Lower lobe of right lung (tissue), 2 donors: ENCODE measurements around the gene CHRNB1. TPM values are rescaled to one million over a fixed set of nuclear protein-coding genes. Genes with fewer than 3 reads are reported as not detected.

Experiments
- ATAC-seq, 2 donors: fragments of 200-7000 bp; cut with Tn5 transposase; one replicate each; pipeline ENCODE4 v1.9.1; 2020 to 2022; ENCODE audit warnings: mild to moderate bottlenecking in 2 of 2, moderate library complexity in 2 of 2
- DNase-seq: peaks from one replicate; pipeline ENCODE4 v3.0.0-alpha.2; 2020
- H3K27ac ChIP-seq: fragments of 200-600 bp; one replicate; pipeline ENCODE4 v1.8.0; 2022
- H3K27me3 ChIP-seq: fragments of 200-600 bp; one replicate; pipeline ENCODE4 v1.8.0; 2022; ENCODE audit warnings: low read depth
- H3K36me3 ChIP-seq: fragments of 200-600 bp; one replicate; pipeline ENCODE4 v1.8.0; 2022; ENCODE audit warnings: mild to moderate bottlenecking
- H3K4me1 ChIP-seq: fragments of 200-600 bp; one replicate; pipeline ENCODE4 v1.8.0; 2022
- H3K4me3 ChIP-seq: fragments of 200-600 bp; one replicate; pipeline ENCODE4 v1.8.0; 2022; ENCODE audit warnings: mild to moderate bottlenecking
- H3K9me3 ChIP-seq: fragments of 200-600 bp; one replicate; pipeline ENCODE4 v1.8.0; 2022
- CTCF ChIP-seq: fragments of 200-600 bp; IDR thresholded peaks from one replicate; pipeline ENCODE4 v1.8.0; 2022; ENCODE audit warnings: antibody characterized with exemption, mild to moderate bottlenecking
- intact Hi-C: fragments of 100-400 bp; cut with DNase I; formaldehyde crosslinking; loops from one replicate; pipeline ENCODE4 v1.11.0; 2022
- total RNA-seq: library from RNA; stranded (reverse); fragmentation: NEBNext Ultra II Directional; extraction: Animal tissue kit (Norgen Biotek cat#: 25700); gene quantifications from one replicate; pipeline ENCODE4 v1.2.1, GENCODE V29; 2021
- donor health status: DM: no; HTN: yes; CAD: no; lungs with severe emphysema.

CHRNB1 gene
- total RNA-seq, 1 donor from 2014 or later = 8.4 TPM

GRCh38 chr17:7493941-7494340 lies 49.1 kb downstream of the CHRNB1 start:
- Histone ChIP-seq H3K4me3 (no peak overlapping the region), H3K27me3 (no peaks in the 10 kb centered on the region), H3K9me3 (no peaks in the 10 kb centered on the region), H3K4me1 (peaks cover 52% of the 10 kb centered on the region), H3K36me3 (peaks cover 54% of the 10 kb centered on the region), H3K27ac (no peak overlapping the region)
- DNase-seq = no peak
- ATAC-seq = no peak
- no peak for TF ChIP-seq CTCF
- intact Hi-C loops = no loop called here

GRCh38 chr17:7495906-7496434 lies 51.1 kb downstream of the CHRNB1 start:
- no peak for TF ChIP-seq CTCF
- H3K4me3 ChIP-seq = no peak overlapping the region
- no peaks in the 10 kb centered on the region for H3K27me3 ChIP-seq
- no peaks in the 10 kb centered on the region for H3K9me3 ChIP-seq
- peaks cover 74% of the 10 kb centered on the region for H3K36me3 ChIP-seq
- no peak for DNase-seq
- intact Hi-C loops = no loop called here
- no peak overlapping the region for H3K27ac ChIP-seq
- peaks cover 33% of the 10 kb centered on the region for H3K4me1 ChIP-seq
- ATAC-seq = peak in 1 of 2 donors; percentile 23

GRCh38 chr17:7496470-7497183 lies 51.8 kb downstream of the CHRNB1 start:
- H3K27ac ChIP-seq = peak overlapping the region; percentile 8
- TF ChIP-seq CTCF = no peak

DNA sequence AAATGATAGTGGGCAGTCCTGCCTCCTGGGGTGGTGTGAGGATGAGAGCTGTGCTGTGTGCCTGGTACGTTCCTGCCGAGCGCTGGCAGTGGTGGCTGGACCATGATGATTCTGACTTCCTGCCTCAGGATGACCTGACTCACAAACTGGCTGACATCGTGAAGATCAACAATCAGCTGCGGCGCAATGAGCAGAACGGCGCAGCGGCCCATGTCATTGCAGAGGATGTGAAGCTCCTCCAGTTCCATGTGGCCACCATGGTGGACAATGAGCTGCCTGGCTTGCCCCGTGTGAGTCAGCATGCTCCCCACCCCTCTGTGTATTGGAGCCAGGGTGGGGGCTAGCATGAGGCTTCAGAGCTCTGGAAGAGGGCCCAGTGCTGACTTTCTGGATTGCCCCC lies 52.4 kb downstream of the CHRNB1 start:
- Histone ChIP-seq H3K9me3 (no peaks in the 10 kb centered on the region), H3K36me3 (peaks cover 81% of the 10 kb centered on the region), H3K27me3 (no peaks in the 10 kb centered on the region), H3K4me3 (no peak overlapping the region), H3K27ac (peak overlapping the region; percentile 8), H3K4me1 (peaks cover 24% of the 10 kb centered on the region)
- no peak for TF ChIP-seq CTCF
- intact Hi-C loops = no loop called here
- ATAC-seq = no peak
- no peak for DNase-seq

More at GRCh38 chr17:7496470-7497183, 51.8 kb downstream of the CHRNB1 start:
- Histone ChIP-seq H3K27me3 (no peaks in the 10 kb centered on the region), H3K36me3 (peaks cover 81% of the 10 kb centered on the region), H3K4me3 (no peak overlapping the region), H3K4me1 (peaks cover 26% of the 10 kb centered on the region), H3K9me3 (no peaks in the 10 kb centered on the region)
- ATAC-seq = peak; percentile 16 to 31
- intact Hi-C loops = no loop called here
- DNase-seq = no peak

GRCh38 chr17:7497636-7498035 lies 52.8 kb downstream of the CHRNB1 start:
- DNase-seq (no peak), ATAC-seq (no peak)
- Histone ChIP-seq H3K9me3 (no peaks in the 10 kb centered on the region), H3K36me3 (peaks cover 82% of the 10 kb centered on the region), H3K4me1 (peaks cover 22% of the 10 kb centered on the region), H3K27me3 (no peaks in the 10 kb centered on the region), H3K4me3 (no peak overlapping the region), H3K27ac (no peak overlapping the region)
- no peak for TF ChIP-seq CTCF
- intact Hi-C loops = no loop called here
